Measurements from ENCODE around the gene LRCH1. TPM values are rescaled to one million over a fixed set of nuclear protein-coding genes. Genes with fewer than 3 reads are reported as not detected.

Gene LRCH1
- total and polyA plus RNA-seq, 5 donors, result 4.8 to 11.4 (median 10.2) TPM

DNA sequence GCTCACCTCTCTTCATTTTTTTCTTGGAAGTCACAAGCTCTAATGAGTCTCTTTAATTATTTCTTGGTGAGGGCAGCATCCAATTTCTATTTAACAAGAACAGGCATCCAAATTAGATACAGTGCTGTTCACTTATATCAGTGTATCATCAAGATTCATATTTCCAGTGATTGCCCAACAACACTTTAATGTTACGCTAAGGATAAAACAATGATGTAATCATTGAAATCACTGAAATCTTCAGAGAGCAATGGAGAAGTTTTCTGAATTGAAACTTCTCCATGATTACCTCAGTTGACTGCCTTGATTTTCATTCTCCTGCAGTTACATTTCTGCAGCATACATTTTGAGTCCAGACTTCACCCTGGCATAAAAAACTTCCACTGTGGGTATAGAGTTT is 17.1 kb upstream of the LRCH1 start:
- 83% methylated on average over 1 of the region's 1 CpG for WGBS
- no peaks in the 10 kb centered on the region for H3K9me3 ChIP-seq (ENCODE audit: control insufficient read depth, low read length)
- DNase-seq (no peak), ATAC-seq (no peak)
- H3K27ac ChIP-seq (ENCODE audit: low read length), result no peak overlapping the region
- intact Hi-C loops (cut with DNase I), result no loop called here
- H3K27me3 ChIP-seq (ENCODE audit: control insufficient read depth, insufficient read depth), result no peaks in the 10 kb centered on the region
- peaks cover 2% of the 10 kb centered on the region for H3K4me1 ChIP-seq (ENCODE audit: control insufficient read depth, insufficient read depth, low read length)
- H3K4me3 ChIP-seq (ENCODE audit: low read length), result no peak overlapping the region

DNA sequence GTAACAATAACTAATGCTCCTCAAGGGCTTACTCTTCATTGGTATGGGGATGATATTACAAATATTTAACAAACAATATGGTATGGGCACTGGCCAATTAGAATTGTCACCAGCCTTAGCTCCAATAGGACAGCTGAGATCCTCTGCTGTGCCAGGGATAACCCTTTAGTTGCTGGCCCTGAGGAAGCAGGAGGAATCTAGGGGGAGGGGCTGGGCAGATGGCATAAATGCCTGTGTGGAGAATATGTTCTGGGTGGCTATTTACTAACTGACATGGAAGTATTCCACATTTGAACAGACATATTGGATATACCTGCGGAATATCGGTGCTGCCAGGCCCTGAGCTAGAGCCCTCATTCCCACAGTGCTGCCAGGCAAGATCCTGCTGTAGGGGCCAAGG is 16.6 kb upstream of the LRCH1 start:
- H3K9me3 ChIP-seq (ENCODE audit: control insufficient read depth, low read length), result no peaks in the 10 kb centered on the region
- H3K27me3 ChIP-seq (ENCODE audit: control insufficient read depth, insufficient read depth), result no peaks in the 10 kb centered on the region
- no peak overlapping the region for H3K4me3 ChIP-seq (ENCODE audit: low read length)
- H3K27ac ChIP-seq (ENCODE audit: low read length), result no peak overlapping the region
- ATAC-seq (no peak), DNase-seq (no peak)
- intact Hi-C loops (cut with DNase I), result no loop called here
- WGBS, result 95% methylated on average over 2 of the region's 2 CpGs
- peaks cover under 1% of the 10 kb centered on the region for H3K4me1 ChIP-seq (ENCODE audit: control insufficient read depth, insufficient read depth, low read length)

DNA sequence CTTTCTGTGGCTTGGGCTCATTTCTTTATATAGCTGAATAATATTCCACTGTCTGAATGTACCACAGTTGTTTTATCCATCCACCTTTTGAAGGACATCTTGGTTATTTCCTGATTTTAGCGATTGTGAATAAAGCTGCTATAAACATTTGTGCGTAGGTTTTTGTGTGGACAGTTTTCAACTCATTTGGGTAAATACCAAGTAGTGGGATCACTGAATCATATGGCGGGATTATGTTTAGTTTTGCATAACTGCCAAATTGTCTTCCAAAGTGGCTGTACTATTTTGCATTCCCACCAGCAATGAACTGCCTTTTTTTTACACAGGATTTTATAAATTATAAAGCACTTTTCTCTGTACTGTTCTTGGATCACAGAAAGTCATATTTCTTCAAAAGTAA is 13.7 kb upstream of the LRCH1 start:
- intact Hi-C loops (cut with DNase I), result no loop called here
- H3K4me1 ChIP-seq (ENCODE audit: control insufficient read depth, insufficient read depth, low read length), result no peaks in the 10 kb centered on the region
- no peak overlapping the region for H3K27ac ChIP-seq (ENCODE audit: low read length)
- ATAC-seq, result no peak
- no peaks in the 10 kb centered on the region for H3K9me3 ChIP-seq (ENCODE audit: control insufficient read depth, low read length)
- no peaks in the 10 kb centered on the region for H3K27me3 ChIP-seq (ENCODE audit: control insufficient read depth, insufficient read depth)
- DNase-seq, result no peak
- WGBS, result 91% methylated on average over 3 of the region's 3 CpGs
- no peak overlapping the region for H3K4me3 ChIP-seq (ENCODE audit: low read length)

DNA sequence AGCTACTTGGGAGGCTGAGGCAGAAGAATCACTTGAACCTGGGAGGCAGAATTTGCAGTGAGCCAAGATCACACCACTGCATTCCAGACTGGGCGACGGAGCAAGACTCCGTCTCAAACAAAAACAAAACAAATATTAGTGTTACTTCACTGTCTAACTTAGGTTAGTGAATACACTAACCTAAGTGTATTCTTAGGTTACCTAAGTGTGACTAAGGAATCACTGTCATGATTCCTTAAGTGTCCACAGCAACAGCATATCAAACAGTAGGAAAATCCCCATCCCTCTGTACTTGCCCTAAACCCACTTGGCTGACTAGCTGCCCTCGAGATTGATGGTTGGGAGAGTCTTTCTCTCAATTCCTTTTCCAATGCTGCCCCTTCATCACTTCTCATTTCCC is 11.8 kb upstream of the LRCH1 start:
- Histone ChIP-seq H3K27ac (ENCODE audit: low read length) (no peak overlapping the region), H3K27me3 (ENCODE audit: control insufficient read depth, insufficient read depth) (no peaks in the 10 kb centered on the region), H3K4me1 (ENCODE audit: control insufficient read depth, insufficient read depth, low read length) (no peaks in the 10 kb centered on the region), H3K9me3 (ENCODE audit: control insufficient read depth, low read length) (no peaks in the 10 kb centered on the region), H3K4me3 (ENCODE audit: low read length) (no peak overlapping the region)
- WGBS, result 91% methylated on average over 4 of the region's 4 CpGs
- DNase-seq, result no peak
- ATAC-seq, result no peak
- intact Hi-C loops (cut with DNase I), result loop anchor here in 1 of 4 donors (10.0 kb wide), 1 partner anchor 184 kb away; no protein-coding TSS in a partner anchor

DNA sequence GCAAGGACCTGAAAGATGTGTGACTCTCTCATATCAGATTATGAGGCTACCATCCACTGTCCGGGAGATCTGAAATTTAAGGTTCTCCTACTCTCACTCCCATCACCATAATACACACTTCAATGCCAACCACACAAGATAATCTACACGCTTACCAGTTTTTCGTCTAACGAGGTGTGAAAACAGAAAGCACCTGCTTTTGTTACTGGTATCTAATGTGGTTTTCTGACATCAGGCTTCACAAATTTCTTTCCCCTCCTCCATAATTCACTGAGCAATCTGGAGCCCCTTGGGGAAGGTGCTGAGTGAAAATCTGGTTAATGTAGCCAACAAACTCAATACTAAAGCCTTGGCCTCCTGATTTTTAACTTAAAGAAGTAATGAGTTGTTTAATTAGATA is 10.1 kb upstream of the LRCH1 start:
- Histone ChIP-seq H3K9me3 (ENCODE audit: control insufficient read depth, low read length) (no peaks in the 10 kb centered on the region), H3K27me3 (ENCODE audit: control insufficient read depth, insufficient read depth) (no peaks in the 10 kb centered on the region), H3K4me1 (ENCODE audit: control insufficient read depth, insufficient read depth, low read length) (no peaks in the 10 kb centered on the region), H3K4me3 (ENCODE audit: low read length) (no peak overlapping the region), H3K27ac (ENCODE audit: low read length) (no peak overlapping the region)
- no peak for DNase-seq
- no peak for ATAC-seq
- intact Hi-C loops (cut with DNase I), result loop anchor here in 1 of 4 donors (10.0 kb wide), 1 partner anchor 182 kb away; no protein-coding TSS in a partner anchor
- 93% methylated on average over 4 of the region's 4 CpGs for WGBS

DNA sequence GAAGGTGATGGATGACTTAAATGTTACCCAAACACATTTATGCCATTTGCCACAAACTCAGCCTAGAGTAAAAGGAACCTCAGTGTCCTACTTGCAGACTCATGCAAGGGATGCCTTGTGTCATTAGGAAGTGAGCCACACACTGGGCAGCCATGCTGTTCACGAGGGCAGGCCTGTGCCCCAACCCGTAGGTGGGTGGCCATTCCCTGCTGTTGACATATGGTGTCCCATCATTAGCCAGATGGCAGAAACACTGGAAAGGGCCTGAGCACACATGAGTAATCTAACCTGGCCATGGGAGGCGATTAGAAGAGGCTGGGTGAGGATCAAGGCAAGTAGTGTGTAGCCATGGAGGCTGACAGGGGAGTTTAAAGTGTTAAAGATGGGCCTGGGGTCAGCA is 9.7 kb upstream of the LRCH1 start:
- ATAC-seq, result no peak

DNA sequence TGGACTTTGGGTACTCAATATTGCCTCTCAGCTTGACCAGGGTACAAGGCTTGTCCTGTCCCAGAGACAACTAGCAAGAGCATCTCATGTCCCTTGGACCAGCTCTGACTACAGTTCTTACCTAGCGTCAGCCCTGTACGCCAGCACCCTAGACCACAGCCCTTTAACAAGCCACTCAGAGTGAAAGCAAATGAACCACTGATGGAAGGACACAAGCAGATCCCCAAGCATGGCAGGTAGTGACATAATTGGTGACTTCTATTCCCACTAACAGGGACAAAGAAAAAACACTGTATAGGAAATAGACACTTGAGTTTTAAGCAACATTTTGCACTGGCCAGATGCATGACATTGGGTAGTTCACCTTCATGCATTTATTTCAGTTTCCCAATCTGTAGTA is 8.8 kb upstream of the LRCH1 start:
- ATAC-seq, result no peak
- intact Hi-C loops (cut with DNase I), result loop anchor here in 1 of 4 donors (10.0 kb wide), 1 partner anchor 181 kb away; no protein-coding TSS in a partner anchor

More for the DNA sequence above, 9.7 kb upstream of the LRCH1 start:
- intact Hi-C loops (cut with DNase I), result loop anchor here in 1 of 4 donors (10.0 kb wide), 1 partner anchor 182 kb away; no protein-coding TSS in a partner anchor
- H3K27ac ChIP-seq (ENCODE audit: low read length), result no peak overlapping the region
- H3K27me3 ChIP-seq (ENCODE audit: control insufficient read depth, insufficient read depth), result no peaks in the 10 kb centered on the region
- no peaks in the 10 kb centered on the region for H3K4me1 ChIP-seq (ENCODE audit: control insufficient read depth, insufficient read depth, low read length)
- WGBS, result 91% methylated on average over 3 of the region's 3 CpGs
- no peak for DNase-seq
- no peaks in the 10 kb centered on the region for H3K9me3 ChIP-seq (ENCODE audit: control insufficient read depth, low read length)
- no peak overlapping the region for H3K4me3 ChIP-seq (ENCODE audit: low read length)

DNA sequence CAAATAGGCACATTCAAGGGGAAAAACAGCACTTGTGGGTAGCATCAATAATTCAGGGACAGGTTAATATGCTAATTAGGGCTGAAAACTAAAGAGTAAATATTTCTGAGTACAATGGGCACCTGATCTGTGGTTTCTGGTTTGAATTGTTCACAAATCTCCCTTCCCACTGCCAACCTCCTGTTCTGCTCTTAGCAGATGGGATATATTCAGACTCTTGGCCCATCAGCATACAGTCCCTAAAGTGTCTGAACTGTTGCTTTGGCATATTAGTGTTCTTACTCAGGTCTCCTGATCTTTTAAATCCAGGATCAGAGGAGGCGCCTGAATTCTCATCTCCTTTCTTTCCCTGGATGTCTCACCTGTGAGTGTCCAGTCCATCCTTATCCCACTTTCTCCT is 8.2 kb upstream of the LRCH1 start:
- DNase-seq, result no peak
- no peak overlapping the region for H3K4me3 ChIP-seq (ENCODE audit: low read length)
- H3K4me1 ChIP-seq (ENCODE audit: control insufficient read depth, insufficient read depth, low read length), result no peaks in the 10 kb centered on the region
- intact Hi-C loops (cut with DNase I), result loop anchor here in 1 of 4 donors (10.0 kb wide), 1 partner anchor 180 kb away; no protein-coding TSS in a partner anchor
- H3K27ac ChIP-seq (ENCODE audit: low read length), result no peak overlapping the region
- H3K9me3 ChIP-seq (ENCODE audit: control insufficient read depth, low read length), result no peaks in the 10 kb centered on the region
- no peak for ATAC-seq
- 97% methylated on average over 1 of the region's 1 CpG for WGBS
- no peaks in the 10 kb centered on the region for H3K27me3 ChIP-seq (ENCODE audit: control insufficient read depth, insufficient read depth)

More for the DNA sequence above, 8.8 kb upstream of the LRCH1 start:
- no peak overlapping the region for H3K27ac ChIP-seq (ENCODE audit: low read length)
- 98% methylated on average over 2 of the region's 2 CpGs for WGBS
- H3K4me1 ChIP-seq (ENCODE audit: control insufficient read depth, insufficient read depth, low read length), result no peaks in the 10 kb centered on the region
- no peaks in the 10 kb centered on the region for H3K27me3 ChIP-seq (ENCODE audit: control insufficient read depth, insufficient read depth)
- H3K9me3 ChIP-seq (ENCODE audit: control insufficient read depth, low read length), result no peaks in the 10 kb centered on the region
- no peak overlapping the region for H3K4me3 ChIP-seq (ENCODE audit: low read length)
- no peak for DNase-seq

DNA sequence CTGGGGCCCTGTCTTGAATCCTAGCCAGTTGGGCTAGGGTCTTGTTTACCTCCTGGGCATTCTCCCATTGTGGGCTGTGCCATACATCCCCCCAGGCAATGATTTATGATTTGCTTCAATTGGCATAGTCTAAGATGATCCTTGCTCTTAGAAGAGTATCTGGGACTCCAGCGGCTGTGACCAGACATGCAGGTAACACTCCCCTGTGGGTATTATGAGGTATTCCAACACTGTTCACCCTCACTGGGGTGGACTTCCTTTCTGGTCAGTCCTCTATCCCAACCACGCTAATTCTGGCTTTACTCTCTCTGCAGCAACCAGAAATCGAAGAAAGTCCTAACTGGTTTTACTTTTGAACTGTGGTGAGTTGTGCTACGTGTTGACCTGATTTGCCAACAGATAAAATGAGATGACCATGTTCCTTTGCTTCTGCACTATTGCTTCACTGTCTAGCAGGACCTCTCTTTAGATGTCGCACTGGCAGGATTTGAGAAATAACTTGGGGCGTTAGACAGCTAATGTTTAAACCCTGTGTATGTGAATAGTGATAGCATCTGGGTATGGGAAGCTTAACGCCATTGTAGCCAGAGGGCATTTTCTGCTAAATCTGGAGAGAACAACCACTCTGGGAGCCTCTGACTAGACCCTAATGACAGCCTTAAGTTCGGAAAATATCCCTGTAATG is 6.7 kb upstream of the LRCH1 start:
- Histone ChIP-seq H3K27ac (ENCODE audit: low read length) (no peak overlapping the region), H3K4me3 (ENCODE audit: low read length) (no peak overlapping the region), H3K4me1 (ENCODE audit: control insufficient read depth, insufficient read depth, low read length) (no peaks in the 10 kb centered on the region), H3K27me3 (ENCODE audit: control insufficient read depth, insufficient read depth) (no peaks in the 10 kb centered on the region), H3K9me3 (ENCODE audit: control insufficient read depth, low read length) (no peaks in the 10 kb centered on the region)
- intact Hi-C loops (cut with DNase I), result loop anchor here in 1 of 4 donors (10.0 kb wide), 1 partner anchor 179 kb away; no protein-coding TSS in a partner anchor
- ATAC-seq, result no peak
- 86% methylated on average over 8 of the region's 8 CpGs for WGBS
- DNase-seq, result no peak

DNA sequence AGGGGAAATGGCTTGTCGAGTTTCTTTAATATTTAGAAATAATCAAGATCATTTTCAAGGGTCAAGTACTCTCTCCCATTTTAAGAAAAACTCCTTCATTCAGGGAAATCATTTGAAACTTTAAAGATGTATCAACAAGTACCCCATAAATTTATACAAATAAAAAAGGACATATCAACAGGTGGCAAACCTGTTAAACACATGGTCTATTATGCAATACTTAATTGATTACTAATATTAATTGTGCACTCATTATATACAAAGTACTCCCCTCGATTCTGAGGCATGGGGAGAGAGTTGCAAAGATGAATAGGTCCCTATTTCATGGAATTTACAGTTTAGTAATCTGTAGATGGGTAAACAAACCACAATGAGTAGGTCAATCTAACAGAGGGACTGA is 2.1 kb upstream of the LRCH1 start:
- Histone ChIP-seq H3K4me3 (ENCODE audit: low read length) (no peak overlapping the region), H3K27me3 (ENCODE audit: control insufficient read depth, insufficient read depth) (no peaks in the 10 kb centered on the region), H3K9me3 (ENCODE audit: control insufficient read depth, low read length) (no peaks in the 10 kb centered on the region), H3K27ac (ENCODE audit: low read length) (no peak overlapping the region), H3K4me1 (ENCODE audit: control insufficient read depth, insufficient read depth, low read length) (peaks cover 7% of the 10 kb centered on the region)
- 88% methylated on average over 2 of the region's 2 CpGs for WGBS
- ATAC-seq, result no peak
- intact Hi-C loops (cut with DNase I), result loop anchor here in 3 of 4 donors (2.0 to 5.0 kb wide), 5 partner anchors 59 to 172 kb away; no protein-coding TSS in a partner anchor
- DNase-seq, result no peak

DNA sequence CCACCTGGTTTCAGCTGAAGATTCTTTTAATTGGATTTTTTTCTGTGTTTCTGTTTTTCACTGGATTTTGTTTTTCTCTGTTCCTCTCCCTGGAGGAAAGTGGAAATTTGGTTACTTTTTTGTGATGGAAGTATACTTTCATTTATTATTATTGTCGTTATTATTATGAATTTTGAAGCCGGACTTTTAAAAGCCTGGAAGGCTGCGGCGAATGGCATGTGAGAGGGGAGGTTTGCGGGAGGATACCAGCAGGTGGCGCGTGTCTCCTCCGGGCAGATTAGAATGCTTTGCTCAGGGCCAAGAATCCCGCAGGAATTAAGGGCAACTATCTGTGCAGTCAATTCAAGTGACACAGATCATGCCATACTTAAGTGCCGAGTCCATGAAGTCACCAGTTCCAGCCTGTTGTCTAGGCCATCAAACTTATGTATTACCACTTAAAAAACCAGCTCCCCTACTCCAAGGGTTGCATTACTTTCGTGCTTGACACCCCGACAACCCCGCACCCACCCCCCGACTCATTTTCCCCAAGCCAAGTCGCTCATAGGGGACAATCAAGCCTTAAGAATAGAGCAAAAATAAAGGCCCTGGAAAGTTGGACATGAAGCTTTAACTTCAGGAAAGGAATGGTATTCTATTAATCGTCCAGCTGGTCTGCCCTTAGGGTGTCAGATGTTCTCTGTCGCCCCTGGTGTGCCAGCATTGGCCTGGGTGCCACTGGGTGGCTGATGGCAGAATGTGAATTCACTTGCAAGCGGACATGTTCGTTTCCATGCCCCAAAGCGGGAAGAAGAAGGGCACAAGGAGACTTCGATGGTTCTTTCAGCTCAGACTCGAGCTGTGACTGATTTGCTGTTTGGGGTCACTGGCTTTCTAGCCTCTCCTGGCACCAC is 1.3 kb upstream of the LRCH1 start:
- ATAC-seq, result peak; percentile 47 to 52
- Histone ChIP-seq H3K4me3 (ENCODE audit: low read length) (peak overlapping the region; percentile 79), H3K27ac (ENCODE audit: low read length) (no peak overlapping the region), H3K27me3 (ENCODE audit: control insufficient read depth, insufficient read depth) (no peaks in the 10 kb centered on the region), H3K4me1 (ENCODE audit: control insufficient read depth, insufficient read depth, low read length) (peaks cover 7% of the 10 kb centered on the region), H3K9me3 (ENCODE audit: control insufficient read depth, low read length) (no peaks in the 10 kb centered on the region)
- WGBS, result 41% methylated on average over 22 of the region's 22 CpGs
- peak; percentile 82 to 93 (median 90) for DNase-seq
- intact Hi-C loops (cut with DNase I), result loop anchor here in 3 of 4 donors (2.0 to 5.0 kb wide), 5 partner anchors 59 to 171 kb away; no protein-coding TSS in a partner anchor

All from right cardiac atrium (tissue), 5 donors.